Measurements from ENCODE around the gene UBA1. TPM values are rescaled to one million over a fixed set of nuclear protein-coding genes. Genes with fewer than 3 reads are reported as not detected.
A peak's percentile ranks its signal among the peaks of the same experiment; 100 is the strongest.

Gene UBA1
- total and polyA plus RNA-seq, 2 of the 13 experiments (the other 11 are each of a cell fraction or from before 2014, with no cell fraction given), result 93.3 to 129 TPM

GRCh38 chrX:47190445-47191269 is 3.0 kb upstream of the UBA1 start (continued):
- 0 out of 2 replicates have a peak, but pooled peaks have one; percentile 15 for TF ChIP-seq ZBTB33 (CRISPR knock-in tag; IDR thresholded peaks at IDR 0.05)
- TF ChIP-seq XRCC5 (optimal IDR thresholded peaks at IDR 0.05; ENCODE audit: low read length), result peak; percentile 68
- TF ChIP-seq PRDM15 (CRISPR knock-in tag; IDR thresholded peaks at IDR 0.05), result 0 out of 2 replicates have a peak, but pooled peaks have one; percentile 20
- 0 out of 2 replicates have a peak, but pooled peaks have one; percentile 32 for TF ChIP-seq ZNF792 (CRISPR knock-in tag; IDR thresholded peaks at IDR 0.05)
- no peak for TF ChIP-seq ESRRA (CRISPR knock-in tag; IDR thresholded peaks at IDR 0.05; ENCODE audit: low read depth)
- TF ChIP-seq HNRNPUL1 (IDR thresholded peaks at IDR 0.05; ENCODE audit: low read depth, low read length), result no peak
- TF ChIP-seq, protein P1, sequence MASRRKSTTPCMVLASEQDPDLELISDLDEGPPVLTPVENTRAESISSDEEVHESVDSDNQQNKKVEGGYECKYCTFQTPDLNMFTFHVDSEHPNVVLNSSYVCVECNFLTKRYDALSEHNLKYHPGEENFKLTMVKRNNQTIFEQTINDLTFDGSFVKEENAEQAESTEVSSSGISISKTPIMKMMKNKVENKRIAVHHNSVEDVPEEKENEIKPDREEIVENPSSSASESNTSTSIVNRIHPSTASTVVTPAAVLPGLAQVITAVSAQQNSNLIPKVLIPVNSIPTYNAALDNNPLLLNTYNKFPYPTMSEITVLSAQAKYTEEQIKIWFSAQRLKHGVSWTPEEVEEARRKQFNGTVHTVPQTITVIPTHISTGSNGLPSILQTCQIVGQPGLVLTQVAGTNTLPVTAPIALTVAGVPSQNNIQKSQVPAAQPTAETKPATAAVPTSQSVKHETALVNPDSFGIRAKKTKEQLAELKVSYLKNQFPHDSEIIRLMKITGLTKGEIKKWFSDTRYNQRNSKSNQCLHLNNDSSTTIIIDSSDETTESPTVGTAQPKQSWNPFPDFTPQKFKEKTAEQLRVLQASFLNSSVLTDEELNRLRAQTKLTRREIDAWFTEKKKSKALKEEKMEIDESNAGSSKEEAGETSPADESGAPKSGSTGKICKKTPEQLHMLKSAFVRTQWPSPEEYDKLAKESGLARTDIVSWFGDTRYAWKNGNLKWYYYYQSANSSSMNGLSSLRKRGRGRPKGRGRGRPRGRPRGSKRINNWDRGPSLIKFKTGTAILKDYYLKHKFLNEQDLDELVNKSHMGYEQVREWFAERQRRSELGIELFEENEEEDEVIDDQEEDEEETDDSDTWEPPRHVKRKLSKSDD (CRISPR knock-in tag; IDR thresholded peaks at IDR 0.05; ENCODE audit: low read depth), result no peak
- TF ChIP-seq TOPORS (CRISPR knock-in tag; IDR thresholded peaks at IDR 0.05), result peak; percentile 43; the same call in 1 of the 2 replicates
- TF ChIP-seq, protein P2, sequence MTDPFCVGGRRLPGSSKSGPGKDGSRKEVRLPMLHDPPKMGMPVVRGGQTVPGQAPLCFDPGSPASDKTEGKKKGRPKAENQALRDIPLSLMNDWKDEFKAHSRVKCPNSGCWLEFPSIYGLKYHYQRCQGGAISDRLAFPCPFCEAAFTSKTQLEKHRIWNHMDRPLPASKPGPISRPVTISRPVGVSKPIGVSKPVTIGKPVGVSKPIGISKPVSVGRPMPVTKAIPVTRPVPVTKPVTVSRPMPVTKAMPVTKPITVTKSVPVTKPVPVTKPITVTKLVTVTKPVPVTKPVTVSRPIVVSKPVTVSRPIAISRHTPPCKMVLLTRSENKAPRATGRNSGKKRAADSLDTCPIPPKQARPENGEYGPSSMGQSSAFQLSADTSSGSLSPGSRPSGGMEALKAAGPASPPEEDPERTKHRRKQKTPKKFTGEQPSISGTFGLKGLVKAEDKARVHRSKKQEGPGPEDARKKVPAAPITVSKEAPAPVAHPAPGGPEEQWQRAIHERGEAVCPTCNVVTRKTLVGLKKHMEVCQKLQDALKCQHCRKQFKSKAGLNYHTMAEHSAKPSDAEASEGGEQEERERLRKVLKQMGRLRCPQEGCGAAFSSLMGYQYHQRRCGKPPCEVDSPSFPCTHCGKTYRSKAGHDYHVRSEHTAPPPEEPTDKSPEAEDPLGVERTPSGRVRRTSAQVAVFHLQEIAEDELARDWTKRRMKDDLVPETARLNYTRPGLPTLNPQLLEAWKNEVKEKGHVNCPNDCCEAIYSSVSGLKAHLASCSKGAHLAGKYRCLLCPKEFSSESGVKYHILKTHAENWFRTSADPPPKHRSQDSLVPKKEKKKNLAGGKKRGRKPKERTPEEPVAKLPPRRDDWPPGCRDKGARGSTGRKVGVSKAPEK (CRISPR knock-in tag; IDR thresholded peaks at IDR 0.05; ENCODE audit: borderline replicate concordance), result no peak
- no peak for TF ChIP-seq SOX6 (IDR thresholded peaks at IDR 0.05)
- TF ChIP-seq SOX6 (CRISPR knock-in tag; IDR thresholded peaks at IDR 0.05), result peak; percentile 25; the same call in 1 of the 2 replicates
- TF ChIP-seq PHF21A (CRISPR knock-in tag; IDR thresholded peaks at IDR 0.05), result peak; percentile 42; the same call in 1 of the 2 replicates
- peak; percentile 52; the same call in 1 of the 2 replicates for TF ChIP-seq ZMYM3 (CRISPR knock-in tag; IDR thresholded peaks at IDR 0.05)
- peak; percentile 82 for TF ChIP-seq FOXK2 (IDR thresholded peaks at IDR 0.05)
- TF ChIP-seq RNF2 (conservative IDR thresholded peaks at IDR 0.05; ENCODE audit: low read depth), result 0 out of 2 replicates have a peak, but pooled peaks have one; percentile 33
- no peak for TF ChIP-seq ZKSCAN1 (IDR thresholded peaks at IDR 0.05; ENCODE audit: low read length)
- TF ChIP-seq TEAD3 (CRISPR knock-in tag; optimal IDR thresholded peaks at IDR 0.05; ENCODE audit: borderline replicate concordance), result peak; percentile 55
- TF ChIP-seq BHLHE40 (IDR thresholded peaks at IDR 0.05; ENCODE audit: low read length), result peak; percentile 97
- TF ChIP-seq ZNF83 (CRISPR knock-in tag; IDR thresholded peaks at IDR 0.05; ENCODE audit: borderline replicate concordance), result no peak
